Neuronal stem cell (in vitro differentiated cells): Measurements from ENCODE around the gene BCAR1.

Source experiments
- DNase-seq: peaks from one replicate; pipeline ENCODE4 v3.0.0-alpha.2; 2013; ENCODE audit warnings: low spot score
- H2AFZ ChIP-seq: one replicate; pipeline ENCODE4 v1.6.1; 2013; ENCODE audit warnings: mild to moderate bottlenecking, low read length, inconsistent platforms
- H2AK5ac ChIP-seq: 2 replicates; pipeline ENCODE4 v1.6.1; 2013; ENCODE audit warnings: low read depth, mild to moderate bottlenecking, inconsistent platforms, low read length, moderate library complexity, mixed read lengths
- H2BK120ac ChIP-seq: 2 replicates; pipeline ENCODE4 v1.6.1; 2013; ENCODE audit warnings: low read depth, mild to moderate bottlenecking, inconsistent platforms, low read length, moderate library complexity, mixed read lengths
- H2BK12ac ChIP-seq: one replicate; pipeline ENCODE4 v1.6.1; 2013; ENCODE audit warnings: low read length, inconsistent platforms
- H2BK15ac ChIP-seq: 2 replicates; pipeline ENCODE4 v1.6.1; 2013; ENCODE audit warnings: mild to moderate bottlenecking, low read length, inconsistent platforms, mixed read lengths
- H2BK5ac ChIP-seq: one replicate; pipeline ENCODE4 v1.6.1; 2013; ENCODE audit warnings: inconsistent platforms, mild to moderate bottlenecking, low read length, moderate library complexity
- H3K14ac ChIP-seq: one replicate; pipeline ENCODE4 v1.6.1; 2013; ENCODE audit warnings: low read length, inconsistent platforms
- H3K18ac ChIP-seq: 2 replicates; pipeline ENCODE4 v1.6.1; 2013; ENCODE audit warnings: low read length, inconsistent platforms
- H3K23ac ChIP-seq: 2 replicates; pipeline ENCODE4 v1.6.1; 2013; ENCODE audit warnings: low read depth, mild to moderate bottlenecking, mixed read lengths, low read length, inconsistent platforms; ENCODE audit not compliant: poor library complexity
- H3K27ac ChIP-seq: replicated peaks from 3 replicates; pipeline ENCODE4 v1.5.1; 2013; ENCODE audit warnings: low read length, inconsistent platforms
- H3K27me3 ChIP-seq, 3 experiments: 2 replicates each; pipeline ENCODE4 v1.6.1; 2013; ENCODE audit warnings: low read length in 3 of 3, mild to moderate bottlenecking in 2 of 3, inconsistent platforms in 1 of 3, low read depth in 1 of 3, mixed read lengths in 1 of 3, moderate library complexity in 1 of 3; ENCODE audit not compliant: control insufficient read depth in 3 of 3, insufficient read depth in 3 of 3
- H3K36me3 ChIP-seq, 2 donors: replicated peaks in 1 of 2; 2 replicates each; pipeline ENCODE4 v1.6.1; 2013; ENCODE audit warnings: low read length in 2 of 2; ENCODE audit not compliant: control insufficient read depth in 2 of 2, insufficient read depth in 2 of 2
- H3K4ac ChIP-seq: 2 replicates; pipeline ENCODE4 v1.6.1; 2013; ENCODE audit warnings: inconsistent platforms, mild to moderate bottlenecking, low read length, moderate library complexity
- H3K4me1 ChIP-seq, 2 donors: 1 replicate in 1 of 2; 2 replicates in 1 of 2; pipeline ENCODE4 v1.6.1; 2013; ENCODE audit warnings: low read length in 2 of 2, low read depth in 1 of 2; ENCODE audit not compliant: control insufficient read depth in 2 of 2, insufficient read depth in 1 of 2
- H3K4me2 ChIP-seq: one replicate; pipeline ENCODE4 v1.6.1; 2013; ENCODE audit warnings: mild to moderate bottlenecking, low read length, inconsistent platforms; ENCODE audit not compliant: insufficient read depth, poor library complexity, severe bottlenecking
- H3K4me3 ChIP-seq, 2 donors: 2 replicates each; pipeline ENCODE4 v1.5.1; 2013; ENCODE audit warnings: low read length in 2 of 2, mild to moderate bottlenecking in 2 of 2, inconsistent platforms in 1 of 2, moderate library complexity in 1 of 2
- H3K79me1 ChIP-seq: one replicate; pipeline ENCODE4 v1.6.1; 2013; ENCODE audit warnings: low read depth, mild to moderate bottlenecking, inconsistent platforms, low read length, moderate library complexity
- H3K9ac ChIP-seq: one replicate; pipeline ENCODE4 v1.6.1; 2013; ENCODE audit warnings: mild to moderate bottlenecking, low read depth, low read length, inconsistent platforms; ENCODE audit not compliant: poor library complexity
- H3K9me3 ChIP-seq, 2 donors: replicated peaks in 1 of 2; 2 replicates each; pipeline versions ENCODE3 to v1.6.1; 2013; ENCODE audit warnings: low read length in 2 of 2, mild to moderate bottlenecking in 2 of 2, inconsistent platforms in 1 of 2, low read depth in 1 of 2, mixed read lengths in 1 of 2, moderate library complexity in 1 of 2; ENCODE audit not compliant: control insufficient read depth in 2 of 2, insufficient read depth in 1 of 2
- H4K8ac ChIP-seq: one replicate; pipeline ENCODE4 v1.6.1; 2013; ENCODE audit warnings: low read depth, mild to moderate bottlenecking, inconsistent platforms, low read length, moderate library complexity
- H4K91ac ChIP-seq: one replicate; pipeline ENCODE4 v1.6.1; 2013; ENCODE audit warnings: low read length, low read depth, mild to moderate bottlenecking, inconsistent platforms; ENCODE audit not compliant: poor library complexity
- WGBS, 2 donors: extraction: QIAGEN DNeasy Blood & Tissue Kit; methylation state at CpG; one replicate each; pipeline ENCODE4 v1.1.7; 2013; ENCODE audit warnings: missing lambda C conversion rate in 2 of 2, mixed read lengths in 1 of 2; ENCODE audit not compliant: insufficient read length in 2 of 2, insufficient replicate concordance in 1 of 2; ENCODE audit errors: extremely low coverage in 2 of 2; 5-methylcytosine and 5-hydroxymethylcytosine counted together

The BCAR1 gene

GRCh38 chr16:75294773-75295459 is 43.5 kb upstream of the BCAR1 start:
- H2BK5ac ChIP-seq = no peak overlapping the region
- no peak overlapping the region for H3K14ac ChIP-seq
- no peak overlapping the region for H3K27ac ChIP-seq

GRCh38 chr16:75293772-75294171 is 42.3 kb upstream of the BCAR1 start:
- no peak overlapping the region for H2BK5ac ChIP-seq
- no peak overlapping the region for H2BK12ac ChIP-seq
- no peak overlapping the region for H2AFZ ChIP-seq
- no peak for DNase-seq
- no peak overlapping the region for H2BK120ac ChIP-seq
- H3K23ac ChIP-seq = no peak overlapping the region
- H2AK5ac ChIP-seq = no peak overlapping the region
- no peak overlapping the region for H3K18ac ChIP-seq
- no peaks in the 10 kb centered on the region for H3K79me1 ChIP-seq
- peaks cover 12 to 87% of the 10 kb centered on the region in 2 donors for H3K36me3 ChIP-seq
- no peaks in the 10 kb centered on the region for H3K9me3 ChIP-seq
- no peak overlapping the region for H4K8ac ChIP-seq
- no peak overlapping the region for H3K4me3 ChIP-seq
- peaks cover 6% of the 10 kb centered on the region in 2 donors for H3K4me1 ChIP-seq
- no peak overlapping the region for H4K91ac ChIP-seq
- H2BK15ac ChIP-seq = no peak overlapping the region
- H3K27me3 ChIP-seq = no peaks in the 10 kb centered on the region
- H3K4ac ChIP-seq = no peak overlapping the region
- H3K14ac ChIP-seq = no peak overlapping the region
- no CpG with 5 or more reads among the region's 6 CpGs for WGBS, 2 donors
- H3K9ac ChIP-seq = no peak overlapping the region
- H3K27ac ChIP-seq = no peak overlapping the region
- no peak overlapping the region for H3K4me2 ChIP-seq

More at GRCh38 chr16:75294773-75295459, 43.5 kb upstream of the BCAR1 start:
- DNase-seq = no peak
- no peak overlapping the region for H3K4me3 ChIP-seq
- H2BK15ac ChIP-seq = no peak overlapping the region
- no peak overlapping the region for H3K9ac ChIP-seq
- no peaks in the 10 kb centered on the region for H3K79me1 ChIP-seq
- no peak overlapping the region for H2BK12ac ChIP-seq
- no peak overlapping the region for H2AFZ ChIP-seq
- no peak overlapping the region for H3K4ac ChIP-seq
- no CpG with 5 or more reads among the region's 6 CpGs for WGBS, 2 donors
- H3K4me2 ChIP-seq = no peak overlapping the region
- peaks cover 6 to 9% of the 10 kb centered on the region in 2 donors for H3K4me1 ChIP-seq
- peaks cover 10 to 85% of the 10 kb centered on the region in 2 donors for H3K36me3 ChIP-seq
- no peaks in the 10 kb centered on the region for H3K9me3 ChIP-seq
- no peak overlapping the region for H4K91ac ChIP-seq
- no peak overlapping the region for H3K23ac ChIP-seq
- H2AK5ac ChIP-seq = no peak overlapping the region
- H2BK120ac ChIP-seq = no peak overlapping the region
- no peak overlapping the region for H3K18ac ChIP-seq
- no peaks in the 10 kb centered on the region for H3K27me3 ChIP-seq
- H4K8ac ChIP-seq = no peak overlapping the region

- Histone ChIP-seq H3K4me2 (no peak overlapping the region), H3K9me3 (no peaks in the 10 kb centered on the region), H3K4me3 (no peak overlapping the region), H3K9ac (no peak overlapping the region), H3K23ac (no peak overlapping the region), H2BK5ac (no peak overlapping the region), H3K4ac (no peak overlapping the region), H3K36me3 (peaks cover 12 to 86% of the 10 kb centered on the region in 2 donors), H2BK120ac (no peak overlapping the region), H2AFZ (no peak overlapping the region), H2BK12ac (no peak overlapping the region), H3K27me3 (no peaks in the 10 kb centered on the region), H3K79me1 (no peaks in the 10 kb centered on the region), H3K18ac (no peak overlapping the region), H2AK5ac (no peak overlapping the region), H4K91ac (no peak overlapping the region), H2BK15ac (no peak overlapping the region), H4K8ac (no peak overlapping the region), H3K4me1 (peaks cover 1 to 6% of the 10 kb centered on the region in 2 donors), H3K14ac (no peak overlapping the region), H3K27ac (no peak overlapping the region)
- no CpG with 5 or more reads among the region's 4 CpGs for WGBS, 2 donors
- no peak for DNase-seq
Measured at GRCh38 chr16:75293173-75293572, 41.7 kb upstream of the BCAR1 start.

GRCh38 chr16:75292691-75293090 is 41.3 kb upstream of the BCAR1 start:
- H2BK12ac ChIP-seq = no peak overlapping the region
- no CpG with 5 or more reads among the region's 3 CpGs for WGBS, 2 donors

More at GRCh38 chr16:75292691-75293090, 41.3 kb upstream of the BCAR1 start:
- no peak overlapping the region for H3K18ac ChIP-seq
- H3K23ac ChIP-seq = no peak overlapping the region
- no peak for DNase-seq
- no peak overlapping the region for H3K4ac ChIP-seq
- no peak overlapping the region for H2BK5ac ChIP-seq
- H3K4me1 ChIP-seq = peaks cover 2 to 7% of the 10 kb centered on the region in 2 donors
- no peak overlapping the region for H3K27ac ChIP-seq
- no peak overlapping the region for H2BK15ac ChIP-seq
- no peaks in the 10 kb centered on the region for H3K79me1 ChIP-seq
- H3K36me3 ChIP-seq = peaks cover 12 to 88% of the 10 kb centered on the region in 2 donors
- H4K91ac ChIP-seq = no peak overlapping the region
- no peak overlapping the region for H4K8ac ChIP-seq
- H3K9me3 ChIP-seq = no peaks in the 10 kb centered on the region
- H3K4me3 ChIP-seq = no peak overlapping the region
- no peak overlapping the region for H2AK5ac ChIP-seq
- H2BK120ac ChIP-seq = no peak overlapping the region
- H2AFZ ChIP-seq = no peak overlapping the region
- H3K9ac ChIP-seq = no peak overlapping the region
- H3K27me3 ChIP-seq = no peaks in the 10 kb centered on the region
- no peak overlapping the region for H3K14ac ChIP-seq
- H3K4me2 ChIP-seq = no peak overlapping the region
